ENCODE results near the gene AFF2.

GRCh38 chrX:148600581-148600980, 100.2 kb downstream of the AFF2 start:
- no peak for TF ChIP-seq CTCF (IDR thresholded peaks at IDR 0.05 in 4 of 5, conservative IDR thresholded peaks at IDR 0.05 in 1 of 5)
- no peak for TF ChIP-seq POLR2A (IDR thresholded peaks at IDR 0.05)
